NCI-H146 (cell line): ENCODE measurements around the gene TRIM47.

Experiments used
- DNase-seq: peaks from one replicate; lab custom pipeline; 2025; lab: John Stamatoyannopoulos, UW

The TRIM47 gene

GRCh38 chr17:75908201-75908600, 29.8 kb upstream of the TRIM47 start:
- no peak for DNase-seq

- DNase-seq, result no peak
Measured at GRCh38 chr17:75906143-75906884, 27.9 kb upstream of the TRIM47 start.

GRCh38 chr17:75904749-75905521, 26.6 kb upstream of the TRIM47 start, which contains the start of gene MRPL38:
Gene MRPL38, minus strand, starts transcription at chr17:75904884. Its CDS starts 9 bp downstream, at chr17:75904875.
- peak; percentile 97 for DNase-seq

- no peak for DNase-seq
Measured at GRCh38 chr17:75902406-75902805, 24.0 kb upstream of the TRIM47 start.

- DNase-seq, result no peak
Measured at GRCh38 chr17:75901727-75902126, 23.3 kb upstream of the TRIM47 start.

- no peak for DNase-seq
Measured at GRCh38 chr17:75900691-75901533, 22.5 kb upstream of the TRIM47 start.

- no peak for DNase-seq
Measured at GRCh38 chr17:75899767-75900468, 21.5 kb upstream of the TRIM47 start.

GRCh38 chr17:75899353-75899752, 21.0 kb upstream of the TRIM47 start:
- DNase-seq, result no peak

- DNase-seq, result no peak
Measured at GRCh38 chr17:75898791-75899190, 20.4 kb upstream of the TRIM47 start.

- no peak for DNase-seq
Measured at GRCh38 chr17:75898065-75898464, 19.7 kb upstream of the TRIM47 start.

GRCh38 chr17:75897160-75898019, 19.0 kb upstream of the TRIM47 start:
- no peak for DNase-seq

GRCh38 chr17:75896415-75897159, 18.2 kb upstream of the TRIM47 start, which contains the start of gene TRIM65:
Gene TRIM65, minus strand, starts transcription at chr17:75896951. Its CDS starts 14 bp downstream, at chr17:75896937.
- DNase-seq, result peak; percentile 82

GRCh38 chr17:75895370-75896155, 17.2 kb upstream of the TRIM47 start:
- DNase-seq, result no peak

GRCh38 chr17:75894049-75894733, 15.8 kb upstream of the TRIM47 start:
- DNase-seq, result no peak

GRCh38 chr17:75893305-75894048, 15.1 kb upstream of the TRIM47 start:
- DNase-seq, result no peak

GRCh38 chr17:75892556-75893224, 14.3 kb upstream of the TRIM47 start:
- no peak for DNase-seq
